Measurements from ENCODE around the gene MRE11.

DNA sequence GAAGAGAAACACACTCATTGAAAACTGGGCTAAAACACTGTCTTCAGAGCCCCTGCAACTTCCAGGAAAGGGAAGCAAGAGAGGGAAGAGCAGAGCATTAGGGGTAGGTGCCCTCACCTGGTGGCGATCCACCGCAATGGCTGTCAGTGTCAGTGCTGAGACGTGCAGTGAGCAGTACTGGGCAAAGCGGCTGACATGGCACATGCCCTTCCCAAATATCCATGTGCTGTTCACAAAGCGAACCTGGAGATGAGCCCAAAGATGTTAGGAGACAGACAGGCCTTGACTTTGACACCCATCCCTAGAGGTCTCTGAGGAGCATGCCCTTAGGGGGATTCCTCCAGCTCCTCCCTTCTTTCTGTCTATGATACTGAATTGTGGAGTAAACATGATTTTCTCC is 97.4 kb downstream of the MRE11 start:
- TF ChIP-seq, protein P1, sequence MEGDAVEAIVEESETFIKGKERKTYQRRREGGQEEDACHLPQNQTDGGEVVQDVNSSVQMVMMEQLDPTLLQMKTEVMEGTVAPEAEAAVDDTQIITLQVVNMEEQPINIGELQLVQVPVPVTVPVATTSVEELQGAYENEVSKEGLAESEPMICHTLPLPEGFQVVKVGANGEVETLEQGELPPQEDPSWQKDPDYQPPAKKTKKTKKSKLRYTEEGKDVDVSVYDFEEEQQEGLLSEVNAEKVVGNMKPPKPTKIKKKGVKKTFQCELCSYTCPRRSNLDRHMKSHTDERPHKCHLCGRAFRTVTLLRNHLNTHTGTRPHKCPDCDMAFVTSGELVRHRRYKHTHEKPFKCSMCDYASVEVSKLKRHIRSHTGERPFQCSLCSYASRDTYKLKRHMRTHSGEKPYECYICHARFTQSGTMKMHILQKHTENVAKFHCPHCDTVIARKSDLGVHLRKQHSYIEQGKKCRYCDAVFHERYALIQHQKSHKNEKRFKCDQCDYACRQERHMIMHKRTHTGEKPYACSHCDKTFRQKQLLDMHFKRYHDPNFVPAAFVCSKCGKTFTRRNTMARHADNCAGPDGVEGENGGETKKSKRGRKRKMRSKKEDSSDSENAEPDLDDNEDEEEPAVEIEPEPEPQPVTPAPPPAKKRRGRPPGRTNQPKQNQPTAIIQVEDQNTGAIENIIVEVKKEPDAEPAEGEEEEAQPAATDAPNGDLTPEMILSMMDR (conservative IDR thresholded peaks at IDR 0.05; ENCODE audit: low read depth, low read length), result no peak
- TF ChIP-seq EZH2 (IDR thresholded peaks at IDR 0.05; ENCODE audit: low read length, unreplicated experiment) (no peak), EZH2phosphoT487 (IDR thresholded peaks at IDR 0.05; ENCODE audit: borderline replicate concordance, low read length) (no peak)
